ENCODE measurements around the gene SLX4.

Gene SLX4

DNA sequence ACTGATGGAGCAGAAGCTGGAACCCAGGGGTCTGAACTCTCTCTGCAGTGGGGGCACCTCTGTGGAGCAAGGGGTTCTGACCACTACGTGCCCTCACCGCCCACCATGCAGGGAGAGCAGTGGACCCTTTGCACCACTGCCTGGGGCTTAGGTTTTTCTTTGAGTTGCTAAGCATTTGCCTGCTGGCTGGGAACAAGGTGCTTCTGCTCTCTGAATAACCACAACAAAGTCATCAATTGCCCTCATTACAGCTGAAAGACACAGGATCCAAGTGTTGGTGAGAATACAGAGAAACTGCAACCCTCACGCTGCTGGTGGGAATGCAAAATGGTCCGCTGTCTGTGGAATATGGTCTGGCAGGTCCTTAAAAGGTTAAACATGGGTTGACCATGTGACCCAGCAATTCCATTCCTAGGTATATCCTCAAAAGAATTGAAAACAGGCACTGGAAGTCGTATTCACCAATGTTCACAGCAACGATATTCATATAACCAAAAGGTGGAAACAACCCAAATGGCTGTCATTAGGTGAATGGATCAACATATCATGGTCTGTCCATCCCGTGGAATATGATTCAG, 57.0 kb downstream of the SLX4 start:
- Histone ChIP-seq H3K4me1 (ENCODE audit: low read length) (no peaks in the 10 kb centered on the region), H3K36me3 (replicated peaks; ENCODE audit: insufficient read depth, low read length) (no peaks in the 10 kb centered on the region), H3K27ac (ENCODE audit: low read length) (no peak overlapping the region), H3K27me3 (replicated peaks; ENCODE audit: insufficient read depth, low read length) (no peaks in the 10 kb centered on the region), H3F3A (ENCODE audit: insufficient read depth, low read length) (no peaks in the 10 kb centered on the region), H3K9me3 (replicated peaks; ENCODE audit: insufficient read depth, low read length) (no peaks in the 10 kb centered on the region), H4K20me1 (ENCODE audit: insufficient read depth, low read length) (no peaks in the 10 kb centered on the region), H3K4me3 (ENCODE audit: low read length) (no peak overlapping the region), H2AFZ (ENCODE audit: low read length) (no peak overlapping the region), H3K9me2 (replicated peaks; ENCODE audit: insufficient read depth, low read length) (no peaks in the 10 kb centered on the region), H3K4me2 (ENCODE audit: low read depth, low read length) (no peak overlapping the region), H3K9ac (ENCODE audit: low read length) (no peak overlapping the region), H3K79me2 (ENCODE audit: low read length) (no peaks in the 10 kb centered on the region)
- TF ChIP-seq, protein P1, sequence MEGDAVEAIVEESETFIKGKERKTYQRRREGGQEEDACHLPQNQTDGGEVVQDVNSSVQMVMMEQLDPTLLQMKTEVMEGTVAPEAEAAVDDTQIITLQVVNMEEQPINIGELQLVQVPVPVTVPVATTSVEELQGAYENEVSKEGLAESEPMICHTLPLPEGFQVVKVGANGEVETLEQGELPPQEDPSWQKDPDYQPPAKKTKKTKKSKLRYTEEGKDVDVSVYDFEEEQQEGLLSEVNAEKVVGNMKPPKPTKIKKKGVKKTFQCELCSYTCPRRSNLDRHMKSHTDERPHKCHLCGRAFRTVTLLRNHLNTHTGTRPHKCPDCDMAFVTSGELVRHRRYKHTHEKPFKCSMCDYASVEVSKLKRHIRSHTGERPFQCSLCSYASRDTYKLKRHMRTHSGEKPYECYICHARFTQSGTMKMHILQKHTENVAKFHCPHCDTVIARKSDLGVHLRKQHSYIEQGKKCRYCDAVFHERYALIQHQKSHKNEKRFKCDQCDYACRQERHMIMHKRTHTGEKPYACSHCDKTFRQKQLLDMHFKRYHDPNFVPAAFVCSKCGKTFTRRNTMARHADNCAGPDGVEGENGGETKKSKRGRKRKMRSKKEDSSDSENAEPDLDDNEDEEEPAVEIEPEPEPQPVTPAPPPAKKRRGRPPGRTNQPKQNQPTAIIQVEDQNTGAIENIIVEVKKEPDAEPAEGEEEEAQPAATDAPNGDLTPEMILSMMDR (IDR thresholded peaks at IDR 0.05; ENCODE audit: low read length), result no peak
- TF ChIP-seq EZH2 (optimal IDR thresholded peaks at IDR 0.05; ENCODE audit: low read depth, low read length) (no peak), EZH2phosphoT487 (IDR thresholded peaks at IDR 0.05; ENCODE audit: low read length) (no peak)
- DNase-seq, result no peak

DNA sequence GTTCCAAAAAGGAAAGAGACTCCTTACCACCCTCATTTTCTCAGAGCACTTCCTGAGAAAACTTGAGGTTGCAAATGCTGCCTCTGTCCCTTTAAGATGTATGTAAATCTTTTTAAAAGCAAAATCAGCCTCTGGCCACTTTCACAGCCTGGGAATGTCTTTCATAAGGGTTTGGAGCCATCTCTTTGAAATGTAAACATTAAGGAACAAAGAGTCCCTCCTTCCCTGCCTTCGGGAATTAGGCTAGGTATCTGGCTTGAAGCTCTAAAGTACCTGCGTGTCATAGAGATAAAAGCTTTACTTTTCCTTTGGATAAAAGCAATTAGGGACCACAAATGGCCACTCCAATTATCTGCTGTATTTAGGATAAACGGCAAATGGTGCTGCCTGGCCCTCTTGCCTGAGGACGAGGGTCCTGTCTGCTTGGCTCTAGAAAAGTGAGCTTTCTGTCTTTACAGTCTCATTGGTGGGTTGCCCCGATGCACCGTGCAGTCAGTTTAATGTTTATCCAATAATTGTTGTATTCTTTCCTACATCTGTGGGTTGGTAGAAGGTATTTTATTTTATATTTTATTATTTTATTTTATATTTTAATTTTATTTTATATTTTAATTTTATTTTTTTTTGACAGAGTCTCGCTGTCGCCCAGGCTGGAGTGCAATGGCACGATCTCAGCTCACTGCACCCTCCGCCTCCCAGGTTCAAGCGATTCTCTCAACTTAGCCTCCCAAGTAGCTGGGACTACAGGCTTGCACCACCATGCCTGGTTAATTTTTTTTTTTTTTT, 58.1 kb downstream of the SLX4 start:
- no peaks in the 10 kb centered on the region for H3K9me2 ChIP-seq (replicated peaks; ENCODE audit: insufficient read depth, low read length)
- no peaks in the 10 kb centered on the region for H3F3A ChIP-seq (ENCODE audit: insufficient read depth, low read length)
- DNase-seq, result no peak
- H3K36me3 ChIP-seq (replicated peaks; ENCODE audit: insufficient read depth, low read length), result no peaks in the 10 kb centered on the region
- H4K20me1 ChIP-seq (ENCODE audit: insufficient read depth, low read length), result no peaks in the 10 kb centered on the region
- H3K79me2 ChIP-seq (ENCODE audit: low read length), result no peaks in the 10 kb centered on the region
- no peak overlapping the region for H3K9ac ChIP-seq (ENCODE audit: low read length)
- H3K4me1 ChIP-seq (ENCODE audit: low read length), result no peaks in the 10 kb centered on the region
- TF ChIP-seq, protein P1 (IDR thresholded peaks at IDR 0.05; ENCODE audit: low read length), result no peak
- TF ChIP-seq EZH2 (optimal IDR thresholded peaks at IDR 0.05; ENCODE audit: low read depth, low read length) (no peak), EZH2phosphoT487 (IDR thresholded peaks at IDR 0.05; ENCODE audit: low read length) (no peak)
- no peak overlapping the region for H3K4me2 ChIP-seq (ENCODE audit: low read depth, low read length)
- H3K27me3 ChIP-seq (replicated peaks; ENCODE audit: insufficient read depth, low read length), result no peaks in the 10 kb centered on the region
- no peak overlapping the region for H3K4me3 ChIP-seq (ENCODE audit: low read length)
- no peak overlapping the region for H3K27ac ChIP-seq (ENCODE audit: low read length)
- no peaks in the 10 kb centered on the region for H3K9me3 ChIP-seq (replicated peaks; ENCODE audit: insufficient read depth, low read length)
- no peak overlapping the region for H2AFZ ChIP-seq (ENCODE audit: low read length)

DNA sequence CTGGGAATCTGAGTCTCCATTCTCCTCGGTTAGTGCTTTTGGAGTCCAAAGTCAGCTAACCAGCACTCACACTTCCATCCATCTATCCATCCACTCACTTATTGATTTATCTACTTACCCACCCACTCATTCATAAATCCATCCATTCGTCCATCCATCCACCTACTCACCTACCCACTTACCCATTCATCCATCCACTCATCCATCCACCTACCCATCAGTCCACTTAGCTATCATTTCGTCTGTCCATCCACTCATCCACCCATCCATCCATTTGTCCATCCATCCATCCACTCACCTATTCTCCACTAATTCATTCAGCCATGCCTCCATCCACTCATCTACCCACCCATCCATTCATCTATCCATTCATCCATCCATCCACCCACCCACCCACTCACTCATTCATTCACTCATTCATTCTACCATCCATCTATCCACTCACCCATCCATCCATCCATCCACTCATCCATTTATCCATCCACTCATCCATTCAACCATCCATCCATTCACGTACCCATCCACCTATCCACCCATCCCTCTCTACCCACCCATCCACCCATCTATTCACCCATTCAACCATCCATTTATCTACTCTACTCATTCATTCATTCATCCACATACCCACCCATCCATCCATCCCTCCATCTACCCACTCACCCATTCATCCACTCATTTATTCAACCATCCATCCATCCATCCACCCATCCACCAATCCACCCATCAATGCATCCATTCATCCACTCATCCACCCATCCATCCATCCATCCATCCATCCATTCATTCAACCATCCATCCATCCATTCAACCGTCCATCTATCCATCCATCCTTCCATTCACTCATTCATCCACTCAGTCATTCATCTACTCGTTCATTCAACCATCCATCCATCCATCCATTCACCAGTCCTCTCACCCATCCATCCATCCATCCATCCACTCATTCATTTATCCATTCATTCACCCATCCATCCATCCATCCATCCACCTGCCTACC, 60.3 kb downstream of the SLX4 start:
- no peaks in the 10 kb centered on the region for H3K9me2 ChIP-seq (replicated peaks; ENCODE audit: insufficient read depth, low read length)
- no peaks in the 10 kb centered on the region for H3K27me3 ChIP-seq (replicated peaks; ENCODE audit: insufficient read depth, low read length)
- no peak overlapping the region for H3K4me2 ChIP-seq (ENCODE audit: low read depth, low read length)
- no peaks in the 10 kb centered on the region for H4K20me1 ChIP-seq (ENCODE audit: insufficient read depth, low read length)
- H3K36me3 ChIP-seq (replicated peaks; ENCODE audit: insufficient read depth, low read length), result no peaks in the 10 kb centered on the region
- no peak for DNase-seq
- H3F3A ChIP-seq (ENCODE audit: insufficient read depth, low read length), result no peaks in the 10 kb centered on the region
- no peak overlapping the region for H3K27ac ChIP-seq (ENCODE audit: low read length)
- no peak overlapping the region for H2AFZ ChIP-seq (ENCODE audit: low read length)
- TF ChIP-seq EZH2 (optimal IDR thresholded peaks at IDR 0.05; ENCODE audit: low read depth, low read length), result no peak
- TF ChIP-seq, protein P1 (IDR thresholded peaks at IDR 0.05; ENCODE audit: low read length), result no peak
- H3K9me3 ChIP-seq (replicated peaks; ENCODE audit: insufficient read depth, low read length), result no peaks in the 10 kb centered on the region
- no peaks in the 10 kb centered on the region for H3K4me1 ChIP-seq (ENCODE audit: low read length)
- H3K9ac ChIP-seq (ENCODE audit: low read length), result no peak overlapping the region
- no peak overlapping the region for H3K4me3 ChIP-seq (ENCODE audit: low read length)
- H3K79me2 ChIP-seq (ENCODE audit: low read length), result no peaks in the 10 kb centered on the region

Data from MM.1S (cell line).